ENCODE results near the gene LRRC8B.
"Not testable (repeated sequence)": the region's sequence is repeated elsewhere in the genome, so short reads cannot be mapped to it uniquely, and the experiment has no call there.

The LRRC8B gene

DNA sequence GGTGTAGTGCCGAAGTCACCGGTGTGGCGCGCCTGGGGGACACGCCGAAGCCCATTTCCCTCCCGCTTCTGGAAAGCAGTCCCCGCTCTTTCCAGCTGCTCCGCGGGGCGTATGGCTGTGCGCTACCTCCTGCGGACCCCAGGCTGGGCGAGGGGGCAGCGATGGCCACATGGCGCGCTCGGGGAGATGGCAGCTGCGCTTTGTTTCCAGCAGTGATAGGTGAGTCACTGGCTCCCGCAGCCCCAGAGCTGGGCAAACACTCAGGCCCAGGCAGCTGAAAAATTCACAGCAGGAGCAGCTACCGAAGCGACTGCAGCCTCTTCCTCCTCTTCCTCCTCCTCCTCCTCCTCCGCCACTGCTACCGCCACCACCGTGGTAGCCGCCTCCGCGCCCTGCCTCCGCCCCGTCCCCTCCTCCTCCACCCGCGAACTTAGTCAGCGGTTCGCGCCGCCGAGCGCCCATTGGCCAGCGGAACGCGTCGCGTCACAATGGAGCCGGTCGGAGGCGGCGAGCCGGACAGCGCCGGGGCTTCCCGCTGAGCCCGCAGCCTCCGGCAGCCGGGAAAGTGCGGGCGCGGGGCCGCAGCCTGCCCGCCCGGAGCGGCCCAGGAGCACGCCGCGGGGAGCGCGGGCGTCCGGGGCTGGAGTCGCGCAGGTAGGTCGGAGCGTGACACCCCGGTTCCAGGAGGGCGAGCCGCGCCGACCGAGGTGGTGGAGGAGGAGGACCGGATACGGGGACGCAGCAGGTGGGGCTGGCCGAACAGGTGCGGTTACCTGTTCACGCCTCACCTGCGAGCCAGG is at the start of gene LRRC8B:
TSS of gene LRRC8B (plus strand) at position 461 of the 800 bp plus-strand sequence. CDS start 57,822 bp downstream, outside the sequence.
- peak; percentile 93 for DNase-seq

DNA sequence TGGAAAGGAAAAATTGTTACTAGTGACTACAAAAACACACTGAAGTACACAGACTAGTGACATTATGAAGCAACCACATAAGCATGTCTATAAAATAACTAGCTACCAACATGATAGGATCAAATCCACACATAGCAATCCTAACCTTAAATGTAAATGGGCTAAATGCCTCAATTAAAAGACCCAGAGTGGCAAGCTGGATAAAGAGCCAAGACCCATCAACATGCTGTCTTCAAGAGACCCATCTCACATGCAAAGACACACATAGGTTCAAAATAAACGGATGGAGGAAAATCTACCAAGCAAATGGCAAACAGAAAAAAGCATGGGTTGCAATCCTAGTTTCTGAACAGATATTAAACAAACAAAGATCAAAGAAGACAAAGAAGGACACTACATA is 49.4 kb upstream of the LRRC8B start:
- DNase-seq: no peak

DNA sequence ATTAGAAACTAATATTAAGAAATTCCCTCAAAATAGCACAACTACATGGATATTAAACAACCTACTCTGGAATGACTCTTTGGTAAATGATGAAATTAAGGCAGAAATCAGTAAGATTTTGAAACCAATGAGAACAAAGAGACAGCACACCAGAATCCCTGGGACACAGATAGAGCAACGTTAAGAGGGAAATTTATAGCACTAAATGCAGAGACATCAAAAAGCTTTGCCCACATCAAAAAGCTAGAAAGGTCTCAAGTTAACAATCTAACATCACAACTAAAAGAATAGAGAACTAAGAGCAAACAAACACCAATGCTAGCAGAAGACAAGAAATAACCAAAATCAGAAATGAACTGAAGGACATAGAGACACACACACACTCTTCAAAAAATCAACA is 48.6 kb upstream of the LRRC8B start:
- DNase-seq: no peak

DNA sequence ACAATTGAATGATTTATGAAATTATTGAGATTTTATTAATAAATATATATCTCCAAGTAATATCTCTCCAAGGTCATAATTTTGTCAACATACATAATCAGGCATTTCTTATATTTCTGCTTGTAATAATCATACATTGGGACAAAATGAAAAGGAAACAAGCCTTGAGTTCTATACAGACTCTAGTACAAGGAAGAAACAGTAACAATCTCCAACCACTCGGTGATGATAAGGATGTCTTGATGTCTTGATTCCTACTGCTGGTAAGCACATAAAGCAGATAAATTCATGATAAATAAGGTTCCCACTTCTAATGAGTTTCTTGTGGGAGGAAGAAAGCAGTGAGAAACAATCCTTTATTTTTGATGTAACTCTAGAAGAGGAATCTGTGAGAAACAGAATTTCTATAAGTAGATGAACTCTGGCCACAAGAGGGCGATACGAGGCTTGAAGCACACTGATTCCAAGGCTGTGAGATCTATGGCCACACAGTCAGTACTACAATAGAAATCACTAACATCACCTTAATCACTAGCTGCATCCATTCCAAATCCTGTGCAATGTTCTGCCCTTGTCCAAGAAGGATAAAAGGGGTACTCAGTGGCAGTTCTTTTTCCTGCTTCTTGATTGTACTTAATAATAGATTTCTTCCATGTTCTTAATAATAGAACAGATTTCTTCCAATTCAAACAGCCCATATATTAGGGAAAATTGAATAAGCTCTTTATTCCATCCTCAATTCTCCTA is 41.4 kb upstream of the LRRC8B start:
- DNase-seq: peak; percentile 89

DNA sequence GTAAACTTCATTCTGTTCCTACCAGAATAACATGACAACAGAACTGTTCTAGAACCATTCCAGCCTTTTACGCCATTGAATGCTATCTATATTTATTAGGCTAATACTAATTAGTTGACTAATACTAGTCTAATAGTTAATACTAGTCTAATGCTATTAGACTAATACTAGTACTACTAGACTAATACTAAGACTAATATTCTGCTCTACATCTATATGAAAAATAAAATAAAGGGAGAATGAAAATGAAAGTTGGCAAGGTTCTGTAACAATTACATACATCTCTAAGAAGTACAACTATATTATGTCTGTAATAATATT is 40.9 kb upstream of the LRRC8B start:
- no peak for DNase-seq

DNA sequence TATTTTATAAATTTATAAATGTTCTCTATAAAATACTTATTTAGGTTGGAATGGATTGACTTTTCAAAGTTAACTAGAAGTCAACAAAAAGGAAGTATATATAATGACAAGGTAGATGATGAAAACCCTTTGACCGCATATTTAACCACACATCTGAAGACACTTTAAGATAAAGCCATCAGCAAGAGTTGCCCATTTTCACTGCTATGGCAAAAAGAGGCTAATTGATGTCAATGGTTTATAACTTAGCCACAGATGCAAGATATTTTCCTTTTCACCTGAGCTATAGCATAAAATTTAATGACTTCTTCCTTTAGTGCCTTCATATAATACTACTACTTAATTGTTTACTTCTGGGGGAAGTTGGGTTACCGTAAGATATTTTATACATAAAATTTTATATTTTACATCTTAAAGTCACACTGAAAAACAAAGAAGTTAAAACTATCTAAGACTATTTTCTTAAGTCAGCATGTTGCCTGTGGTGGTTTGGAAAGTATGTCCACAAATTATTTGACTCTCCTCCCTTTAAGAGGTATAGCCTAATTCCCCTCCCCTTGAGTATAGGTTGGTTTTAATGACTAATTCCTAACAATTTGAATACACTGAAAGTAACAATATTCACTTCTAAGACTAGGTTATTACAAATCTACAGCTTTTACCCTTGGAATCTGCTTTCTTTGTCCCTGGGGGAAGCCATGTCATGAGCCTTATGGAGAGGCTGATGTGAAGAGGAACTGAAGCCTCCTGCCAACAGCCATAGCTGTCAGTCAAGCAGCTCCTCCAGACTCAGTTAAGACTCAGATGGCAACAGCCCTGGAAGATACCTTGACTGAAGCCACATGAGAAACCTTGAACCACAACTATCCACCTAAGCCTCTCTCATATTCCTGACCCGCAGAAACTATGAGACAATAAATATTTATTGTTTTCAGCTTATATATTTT is 40.3 kb upstream of the LRRC8B start:
- no peak for DNase-seq

DNA sequence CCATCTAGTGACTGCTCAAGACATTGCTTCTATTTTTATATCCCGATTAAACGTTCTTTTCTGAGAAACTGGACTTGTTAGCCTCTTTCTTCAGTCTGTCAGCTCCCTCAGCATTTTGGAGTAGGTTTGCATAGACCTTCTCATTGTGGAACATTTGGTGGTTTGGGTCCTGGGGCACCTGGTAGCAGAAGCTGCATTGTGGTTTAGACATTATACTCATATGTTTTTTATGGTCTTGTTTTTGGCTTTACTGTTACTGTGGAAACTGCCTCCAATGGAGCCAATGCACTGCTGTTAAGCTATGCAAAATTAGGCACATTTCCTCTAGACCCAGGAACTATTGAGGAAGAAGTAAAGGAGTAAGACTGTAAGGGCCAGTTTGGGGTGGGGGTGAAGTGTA is 36.7 kb upstream of the LRRC8B start:
- DNase-seq: no peak

DNA sequence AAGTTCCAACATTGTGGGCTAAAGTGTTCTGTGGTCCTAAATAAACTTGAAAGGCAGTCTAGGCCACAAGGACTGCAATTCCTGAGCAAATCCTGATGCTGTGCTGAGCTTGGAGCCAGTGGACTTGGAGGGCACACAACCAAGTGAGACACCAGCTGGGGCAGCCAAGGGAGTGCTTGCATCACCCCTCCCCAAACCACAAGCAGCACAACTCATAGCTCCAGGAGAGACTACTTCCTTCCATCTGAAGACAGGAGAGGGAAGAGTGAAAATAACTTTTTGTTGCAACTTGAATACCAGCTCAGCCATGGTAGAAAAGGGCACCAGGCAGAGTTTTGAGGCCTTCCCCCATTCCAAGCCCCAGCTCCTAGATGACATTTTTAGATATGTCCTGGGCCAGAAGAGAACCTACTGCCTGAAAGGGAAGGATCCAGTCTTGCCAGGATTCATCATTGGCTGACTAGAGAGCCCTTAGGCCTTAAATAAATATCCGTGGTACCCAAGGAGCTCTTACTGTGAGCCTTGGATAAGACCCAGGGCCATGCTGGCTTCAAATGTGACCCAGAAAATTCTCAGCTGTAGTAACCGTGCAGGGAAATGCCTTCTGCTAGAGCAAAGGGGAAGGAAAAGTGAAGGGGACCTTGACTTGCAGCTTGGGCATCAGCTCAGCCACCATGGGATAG is 35.4 kb upstream of the LRRC8B start:
- peak; percentile 5 for DNase-seq

DNA sequence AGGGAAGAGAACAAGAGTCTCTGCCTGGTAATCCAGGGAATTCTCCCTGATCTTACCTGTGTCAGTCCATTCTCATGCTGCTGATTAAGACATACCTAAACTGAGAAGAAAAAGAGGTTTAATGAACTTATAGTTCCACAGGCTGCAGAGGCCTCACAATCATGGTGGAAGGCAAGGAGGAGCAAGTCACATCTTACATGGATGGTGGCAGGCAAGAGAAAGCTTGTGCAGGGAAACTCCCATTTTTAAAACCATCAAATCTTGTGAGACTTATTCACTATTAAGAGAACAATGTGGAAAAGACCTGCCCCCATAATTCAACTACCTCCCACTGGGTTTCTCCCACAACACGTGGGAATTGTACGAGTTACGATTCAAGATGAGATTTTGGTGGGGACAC is 34.2 kb upstream of the LRRC8B start:
- DNase-seq: no peak

DNA sequence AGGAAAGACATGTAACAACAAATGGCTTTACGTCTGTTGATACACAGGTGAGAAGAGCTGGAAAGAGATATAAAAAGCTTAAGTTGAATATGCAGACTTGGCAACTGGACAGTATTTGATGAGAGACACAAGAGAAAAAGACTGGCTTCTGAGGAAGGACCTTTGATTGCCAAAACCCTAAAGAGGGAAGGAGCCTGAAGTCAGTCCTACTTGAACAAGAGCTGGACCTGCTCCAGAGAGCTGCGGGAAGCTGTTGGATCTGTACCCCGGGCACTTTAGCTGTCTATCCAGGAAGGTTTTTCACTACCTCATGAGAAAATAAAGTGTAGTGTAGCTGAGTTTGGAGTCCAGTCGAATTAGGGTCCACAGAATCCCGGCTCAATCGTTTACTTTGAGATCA is 25.3 kb upstream of the LRRC8B start:
- peak; percentile 87 for DNase-seq

DNA sequence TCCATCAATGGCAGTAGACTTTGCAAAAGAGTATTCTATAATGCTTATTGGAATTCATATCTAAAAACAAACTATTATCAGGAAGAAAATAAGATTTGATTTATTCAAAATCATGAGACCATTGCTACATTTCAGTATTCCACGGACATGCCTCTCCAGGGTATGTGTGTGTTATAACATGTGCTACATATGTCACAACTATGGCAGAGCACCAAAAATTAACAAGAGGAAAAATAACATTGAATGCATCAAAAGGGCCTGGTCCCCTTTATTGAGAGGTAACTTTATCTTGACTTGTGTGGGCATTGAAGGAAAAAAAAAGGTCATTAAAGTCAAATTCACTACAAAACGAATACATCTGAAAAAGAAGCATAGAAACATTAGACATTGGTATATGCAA is 22.6 kb upstream of the LRRC8B start:
- no peak for DNase-seq

DNA sequence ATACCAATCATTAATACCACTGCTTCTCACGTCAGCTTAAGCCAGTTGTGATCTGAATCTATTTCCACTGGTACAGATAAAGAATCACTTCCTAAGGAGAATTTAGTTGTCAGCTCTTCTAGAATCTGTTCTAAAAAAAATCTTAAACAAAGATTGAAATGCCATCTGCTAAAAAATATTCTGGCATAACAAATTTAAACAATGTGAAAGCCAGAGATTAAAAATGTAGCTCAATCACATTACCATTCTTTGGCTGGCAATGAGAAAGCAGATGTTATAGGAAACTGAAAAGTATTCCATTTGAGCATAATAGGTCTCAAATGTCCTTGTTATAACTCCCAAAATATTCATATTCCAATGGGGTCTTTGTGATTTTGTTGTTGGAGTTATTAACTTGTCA is 21.7 kb upstream of the LRRC8B start:
- no peak for DNase-seq

DNA sequence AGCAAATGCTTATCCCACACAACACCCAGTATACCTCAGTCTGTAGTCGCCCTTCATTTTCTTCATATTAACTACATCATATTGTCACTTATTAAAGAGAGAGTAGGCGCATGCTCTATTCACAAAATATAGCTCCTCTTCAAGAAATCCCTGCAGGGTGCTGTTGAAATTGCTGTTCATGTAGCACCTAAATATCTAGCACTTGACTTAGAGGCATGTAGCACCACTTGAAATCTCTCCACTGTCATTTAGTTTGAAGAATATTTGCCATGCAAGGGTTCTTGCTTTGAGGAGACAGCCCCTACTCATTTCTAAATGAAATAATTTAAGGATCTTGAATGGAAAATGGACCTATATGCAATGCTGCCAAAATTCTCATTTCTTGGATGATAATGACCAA is 20.9 kb upstream of the LRRC8B start:
- no peak for DNase-seq

DNA sequence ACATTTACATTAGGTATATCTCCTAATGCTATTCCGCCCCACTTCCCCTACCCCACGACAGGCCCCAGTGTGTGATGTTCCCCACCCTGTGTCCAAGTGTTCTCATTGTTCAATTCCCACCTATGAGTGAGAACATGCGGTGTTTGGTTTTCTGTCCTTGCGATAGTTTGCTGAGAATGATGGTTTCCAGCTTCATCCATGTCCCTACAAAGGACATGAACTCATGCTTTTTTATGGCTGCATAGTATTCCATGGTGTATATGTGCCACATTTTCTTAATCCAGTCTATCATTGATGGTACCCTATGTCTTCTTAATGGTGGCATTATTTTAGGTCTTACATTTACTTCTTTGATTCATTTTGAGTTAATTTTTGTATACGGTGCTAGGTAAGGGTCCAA is 14.6 kb upstream of the LRRC8B start:
- DNase-seq: not testable (repeated sequence)

DNA sequence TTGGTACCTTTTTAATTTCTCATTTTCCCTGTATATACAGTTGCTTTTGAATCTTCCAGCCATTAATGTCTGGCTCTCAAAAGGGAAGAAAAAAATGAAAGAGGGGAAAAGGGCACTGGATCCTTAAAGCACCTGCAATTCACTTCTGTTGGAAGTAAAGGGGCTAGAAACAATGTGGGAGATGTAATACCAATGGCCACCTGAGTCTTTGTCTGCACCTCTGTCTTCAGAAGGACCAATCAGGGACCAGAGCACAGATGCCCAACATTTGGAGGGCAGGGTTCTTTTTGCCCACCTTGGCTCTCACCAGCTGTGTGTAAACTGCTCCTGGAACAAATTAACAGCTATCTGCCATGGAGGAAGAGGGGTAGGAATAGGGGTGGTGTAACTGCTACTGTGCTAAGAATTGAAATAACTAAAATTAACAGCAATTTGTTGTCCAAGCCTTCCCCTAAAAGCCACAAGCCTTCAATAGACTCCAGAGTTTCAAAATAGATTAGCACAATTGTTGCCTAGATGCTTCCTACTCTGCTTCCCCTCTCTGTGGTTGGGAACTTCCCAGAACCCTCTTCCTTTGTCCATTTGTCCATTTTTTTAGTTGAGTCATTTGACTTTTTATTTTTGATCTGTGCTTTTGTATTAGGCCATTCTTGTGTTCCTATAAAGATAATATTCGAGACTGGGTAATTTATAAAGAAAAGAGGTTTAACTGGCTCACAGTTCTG is 11.5 kb upstream of the LRRC8B start:
- no peak for DNase-seq

DNA sequence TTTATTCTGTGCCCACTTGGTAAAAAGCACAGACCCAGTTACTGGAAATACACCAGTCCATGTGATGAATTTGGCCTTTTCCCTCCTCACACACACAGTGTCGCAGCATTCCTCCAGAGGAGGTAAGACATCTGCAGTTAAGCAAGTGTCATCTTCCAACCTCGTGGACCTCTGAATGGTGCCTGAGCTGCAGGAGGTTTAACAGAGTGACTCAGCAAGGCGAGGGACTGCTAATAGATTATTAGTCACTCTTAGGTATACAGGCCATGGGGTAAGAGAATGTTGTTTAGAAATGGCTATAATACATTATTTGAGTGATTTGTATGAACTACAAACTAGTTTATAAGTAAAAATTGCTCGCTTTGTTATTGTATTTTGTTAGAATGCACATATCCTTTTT is 8.6 kb upstream of the LRRC8B start:
- DNase-seq: no peak

DNA sequence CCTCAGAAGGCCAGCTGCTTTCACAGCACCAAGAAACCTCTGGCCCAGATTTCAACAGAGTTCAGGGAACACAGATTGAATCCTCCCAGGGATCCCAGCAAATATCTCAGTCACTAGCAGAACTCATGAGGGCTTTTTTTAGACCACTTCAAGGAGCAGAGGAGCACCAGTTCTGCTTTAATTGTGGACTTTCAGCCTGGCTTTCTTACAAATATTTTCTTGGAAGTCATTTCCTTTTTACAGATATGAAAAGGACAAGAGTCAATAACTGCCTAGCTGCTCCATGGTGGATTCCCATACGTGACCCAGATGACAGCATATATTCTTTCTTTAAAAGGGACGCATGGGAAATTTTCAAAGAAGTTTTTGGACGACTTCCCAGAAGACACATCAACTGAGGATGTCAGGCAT is 6.4 kb upstream of the LRRC8B start:
- no peak for DNase-seq

DNA sequence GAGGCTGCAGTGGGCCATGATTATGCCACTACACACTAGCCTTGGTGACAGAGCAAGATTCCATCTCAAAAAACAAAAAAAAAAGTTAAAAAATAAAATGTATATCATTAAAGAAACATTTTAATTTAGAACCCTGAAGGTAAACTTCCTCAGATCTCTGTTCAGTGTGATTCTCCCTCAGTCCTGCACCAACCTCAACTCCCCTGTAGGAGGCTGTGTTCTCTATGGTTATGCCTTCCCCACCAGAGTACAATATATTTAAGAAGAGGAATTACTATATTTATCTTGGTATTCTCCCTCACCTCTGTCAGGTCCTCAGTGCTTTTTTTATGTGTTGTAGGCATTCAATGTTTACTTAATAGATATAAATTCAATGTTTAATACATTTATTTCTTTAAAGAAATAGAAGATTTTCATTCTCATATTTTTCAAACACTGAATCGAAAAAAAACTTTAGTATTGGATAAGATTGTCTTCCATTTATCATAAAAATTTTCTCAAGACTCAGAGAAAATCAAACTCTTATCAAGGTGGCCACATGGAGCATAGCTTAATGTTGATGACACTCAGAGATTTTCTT is 4.8 kb upstream of the LRRC8B start:
- peak; percentile 20 for DNase-seq

DNA sequence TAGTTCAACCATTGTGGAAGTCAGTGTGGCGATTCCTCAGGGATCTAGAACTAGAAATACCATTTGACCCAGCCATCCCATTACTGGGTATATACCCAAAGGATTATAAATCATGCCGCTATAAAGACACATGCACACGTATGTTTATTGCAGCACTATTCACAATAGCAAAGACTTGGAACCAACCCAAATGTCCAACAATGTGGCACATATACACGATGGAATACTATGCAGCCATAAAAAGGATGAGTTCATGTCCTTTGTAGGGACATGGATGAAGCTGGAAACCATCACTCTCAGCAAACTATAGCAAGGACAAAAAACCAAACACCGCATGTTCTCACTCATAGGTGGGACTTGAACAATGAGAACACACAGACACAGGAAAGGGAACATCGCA is 2.7 kb upstream of the LRRC8B start:
- DNase-seq: not testable (repeated sequence)

DNA sequence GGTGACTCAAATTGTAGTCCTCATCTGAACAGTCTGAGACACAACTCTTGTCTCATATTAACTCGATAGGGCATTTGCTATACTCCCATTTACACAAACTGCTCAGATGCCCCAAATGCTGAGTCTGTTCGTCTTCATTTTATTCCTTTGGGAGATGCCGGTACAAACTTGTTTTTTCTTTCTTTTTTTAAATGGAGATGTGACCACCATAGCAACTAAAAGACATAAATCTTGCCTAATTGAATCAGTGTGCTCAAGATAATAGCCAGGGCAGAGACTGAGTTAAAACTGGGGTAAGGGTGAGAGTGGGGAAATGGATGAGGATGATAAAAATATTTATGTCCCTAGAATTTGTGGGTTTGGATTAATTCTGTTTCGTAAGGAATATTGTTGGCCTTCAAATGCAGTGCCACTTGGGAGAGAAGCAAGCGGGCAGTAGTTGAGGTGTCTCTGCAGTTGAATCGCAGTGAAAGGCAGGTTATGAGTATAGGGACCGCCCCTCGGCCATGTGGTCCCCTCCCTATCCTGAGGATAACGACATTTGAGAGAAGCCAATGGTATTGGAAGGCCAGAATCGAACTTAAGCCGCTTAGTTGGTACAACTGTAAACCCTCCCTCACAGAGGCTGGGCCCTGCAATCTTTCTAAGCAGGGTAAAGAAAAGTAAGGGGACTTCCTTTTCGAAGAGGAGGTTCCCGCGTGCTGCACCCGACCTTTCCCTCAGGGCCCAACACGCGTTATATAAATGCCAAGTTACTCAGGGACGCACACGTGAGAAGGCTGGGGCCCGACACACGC is 859 bp upstream of the LRRC8B start:
- peak; percentile 73 for DNase-seq

Data from NCI-H2029 (cell line).